H1 (cell line): ENCODE results near the gene MMD. TPM values are rescaled to one million over a fixed set of nuclear protein-coding genes. Genes with fewer than 3 reads are reported as not detected.

Source experiments
- CTCF ChIA-PET: fragments of 300-600 bp; sonication (Branson Sonifier 250); formaldehyde crosslinking; loops from one replicate; lab custom pipeline; 2021; ENCODE audit not compliant: partially characterized antibody; lab: Charles Lee
- POLR2A ChIA-PET: fragments of 300-600 bp; sonication (Branson Sonifier 250); formaldehyde crosslinking; loops from one replicate; lab custom pipeline; 2021; ENCODE audit warnings: inconsistent platforms; ENCODE audit not compliant: partially characterized antibody; lab: Charles Lee
- DNase-seq, 2 experiments: peaks; one replicate each; pipeline versions ENCODE4 v3.0.0 to v3.0.0-alpha.2; 2010 to 2022; ENCODE audit warnings: low spot score in 2 of 2, low read depth in 1 of 2, mixed read lengths in 1 of 2
- FAIRE-seq: peaks from 2 replicates; lab custom pipeline; 2011; peaks lifted over from hg19 to GRCh38; lab: Jason Lieb, UNC
- H2AFZ ChIP-seq: 2 replicates; pipeline ENCODE4 v1.8.1; 2012; ENCODE audit warnings: low read length, inconsistent platforms
- H2AK5ac ChIP-seq: 2 replicates; pipeline ENCODE4 v1.6.1; 2013; ENCODE audit warnings: low read depth, low read length
- H2BK120ac ChIP-seq: replicated peaks from 2 replicates; pipeline ENCODE3; 2013; ENCODE audit warnings: low read depth, low read length, inconsistent platforms
- H2BK12ac ChIP-seq: 2 replicates; pipeline ENCODE4 v1.6.1; 2013; ENCODE audit warnings: low read depth, low read length
- H2BK15ac ChIP-seq: 2 replicates; pipeline ENCODE4 v1.6.1; 2013; ENCODE audit warnings: low read length
- H2BK20ac ChIP-seq: 2 replicates; pipeline ENCODE4 v1.6.1; 2013; ENCODE audit warnings: low read length
- H2BK5ac ChIP-seq: 2 replicates; pipeline ENCODE4 v1.6.1; 2013; ENCODE audit warnings: low read depth, low read length
- H3K14ac ChIP-seq: 2 replicates; pipeline ENCODE4 v1.6.1; 2013; ENCODE audit warnings: inconsistent platforms; ENCODE audit not compliant: insufficient read length
- H3K18ac ChIP-seq: 2 replicates; pipeline ENCODE4 v1.6.1; 2013; ENCODE audit warnings: low read length; ENCODE audit errors: extremely low read depth
- H3K23ac ChIP-seq: 2 replicates; pipeline ENCODE4 v1.6.1; 2013; ENCODE audit warnings: inconsistent platforms; ENCODE audit not compliant: insufficient read length
- H3K23me2 ChIP-seq: 2 replicates; pipeline ENCODE4 v1.6.1; 2013; ENCODE audit warnings: low read depth, low read length
- H3K27ac ChIP-seq: 2 replicates; pipeline ENCODE4 v1.6.1; 2011; ENCODE audit warnings: low read depth, low read length, inconsistent platforms
- H3K27me3 ChIP-seq, 4 experiments: replicated peaks in 1 of 4; 1 replicate in 1 of 4; 2 replicates in 3 of 4; pipeline versions ENCODE4 v1.6.1 to v1.8.1; 2011 to 2013; ENCODE audit warnings: low read length in 3 of 4, mild to moderate bottlenecking in 3 of 4, inconsistent platforms in 2 of 4, mixed read lengths in 2 of 4, moderate library complexity in 1 of 4; ENCODE audit not compliant: control insufficient read depth in 3 of 4, insufficient read depth in 3 of 4; ENCODE audit errors: extremely low read depth in 1 of 4
- H3K36me3 ChIP-seq, 4 experiments: 2 replicates each; pipeline versions ENCODE4 v1.6.1 to v1.8.1; 2011 to 2013; ENCODE audit warnings: mild to moderate bottlenecking in 4 of 4, low read length in 3 of 4, moderate library complexity in 2 of 4, control low read depth in 1 of 4, inconsistent platforms in 1 of 4; ENCODE audit not compliant: insufficient read depth in 4 of 4, control insufficient read depth in 2 of 4
- H3K4ac ChIP-seq: replicated peaks from 2 replicates; pipeline ENCODE3; 2013; ENCODE audit warnings: low read length, low read depth, mixed read lengths, inconsistent platforms; ENCODE audit not compliant: insufficient read length
- H3K4me1 ChIP-seq, 4 experiments: replicated peaks in 1 of 4; 1 replicate in 1 of 4; 2 replicates in 3 of 4; pipeline versions ENCODE4 v1.6.1 to v1.8.1; 2011 to 2013; ENCODE audit warnings: low read length in 3 of 4, inconsistent platforms in 2 of 4, mixed read lengths in 1 of 4; ENCODE audit not compliant: insufficient read depth in 4 of 4, control insufficient read depth in 3 of 4
- H3K4me2 ChIP-seq, 2 experiments: 2 replicates each; pipeline versions ENCODE4 v1.6.1 to v1.8.1; 2011 to 2013; ENCODE audit warnings: low read depth in 2 of 2, low read length in 2 of 2, control low read depth in 1 of 2, inconsistent platforms in 1 of 2, mild to moderate bottlenecking in 1 of 2; ENCODE audit not compliant: insufficient read depth in 1 of 2
- H3K4me3 ChIP-seq, 4 experiments: fragments of 200-600, 300-600 bp in 1 of 4; sonication (generic), shearing (Covaris generic), sonication (Bioruptor Twin) in 1 of 4; 2 replicates each; pipeline versions ENCODE4 v1.5.1 to v1.8.1; 2011 to 2016; ENCODE audit warnings: low read length in 4 of 4, low read depth in 3 of 4, control low read depth in 2 of 4, inconsistent platforms in 2 of 4, mild to moderate bottlenecking in 2 of 4, mixed read lengths in 1 of 4, moderate library complexity in 1 of 4; ENCODE audit not compliant: insufficient read depth in 2 of 4; ENCODE audit errors: extremely low read depth in 1 of 4
- H3K56ac ChIP-seq: replicated peaks from 2 replicates; pipeline ENCODE3; 2013; ENCODE audit warnings: low read depth, mild to moderate bottlenecking, mixed read lengths, low read length, inconsistent platforms; ENCODE audit not compliant: insufficient read length
- H3K79me1 ChIP-seq: 2 replicates; pipeline ENCODE4 v1.6.1; 2013; ENCODE audit warnings: low read depth, low read length, control low read depth
- H3K79me2 ChIP-seq, 2 experiments: 2 replicates each; pipeline versions ENCODE4 v1.6.1 to v1.8.1; 2012 to 2013; ENCODE audit warnings: low read length in 2 of 2, mild to moderate bottlenecking in 2 of 2, inconsistent platforms in 1 of 2; ENCODE audit not compliant: insufficient read depth in 2 of 2, control insufficient read depth in 1 of 2
- H3K9ac ChIP-seq, 4 experiments: replicated peaks in 1 of 4; 1 replicate in 1 of 4; 2 replicates in 3 of 4; pipeline versions ENCODE4 v1.6.1 to v1.8.1; 2011 to 2013; ENCODE audit warnings: low read depth in 3 of 4, low read length in 3 of 4, control low read depth in 2 of 4, mild to moderate bottlenecking in 2 of 4, moderate library complexity in 2 of 4, inconsistent platforms in 1 of 4; ENCODE audit errors: extremely low read depth in 1 of 4
- H3K9me3 ChIP-seq, 2 experiments: 2 replicates each; pipeline versions ENCODE4 v1.6.1 to v1.8.1; 2012 to 2013; ENCODE audit warnings: mild to moderate bottlenecking in 2 of 2, moderate library complexity in 2 of 2, control low read depth in 1 of 2, inconsistent platforms in 1 of 2, low read depth in 1 of 2, low read length in 1 of 2, mixed read lengths in 1 of 2; ENCODE audit not compliant: insufficient read depth in 2 of 2
- H4K20me1 ChIP-seq, 2 experiments: replicated peaks in 1 of 2; 2 replicates each; pipeline versions ENCODE3 to v1.8.1; 2011 to 2013; ENCODE audit warnings: inconsistent platforms in 2 of 2, low read length in 2 of 2, mild to moderate bottlenecking in 1 of 2; ENCODE audit not compliant: insufficient read depth in 2 of 2, control insufficient read depth in 1 of 2
- H4K5ac ChIP-seq: 2 replicates; pipeline ENCODE4 v1.6.1; 2013; ENCODE audit warnings: low read length, low read depth, mixed read lengths, inconsistent platforms; ENCODE audit not compliant: insufficient read length
- H4K8ac ChIP-seq: 2 replicates; pipeline ENCODE4 v1.8.0; 2013; ENCODE audit warnings: mild to moderate bottlenecking, moderate library complexity, low read length, inconsistent platforms; ENCODE audit not compliant: insufficient read depth; ENCODE audit errors: extremely low read depth
- H4K91ac ChIP-seq: replicated peaks from 2 replicates; pipeline ENCODE3; 2013; ENCODE audit warnings: low read length, mixed read lengths, inconsistent platforms; ENCODE audit not compliant: insufficient read length
- TAF7 ChIP-seq: optimal IDR thresholded peaks from 2 replicates; pipeline ENCODE3; 2011; ENCODE audit warnings: low read depth, mild to moderate bottlenecking, inconsistent platforms, low read length, moderate library complexity, borderline replicate concordance
- WGBS, 2 experiments: shearing (Covaris generic) in 1 of 2; methylation state at CpG; one replicate each; pipeline versions ENCODE4 v1.1.6 to v1.1.7; 2013 to 2015; ENCODE audit warnings: low lambda C conversion rate in 2 of 2, mixed read lengths in 2 of 2, inconsistent platforms in 1 of 2, low coverage in 1 of 2, missing lambda C conversion rate in 1 of 2; ENCODE audit not compliant: insufficient replicate concordance in 2 of 2, insufficient coverage in 1 of 2, insufficient read length in 1 of 2; ENCODE audit errors: extremely low coverage in 1 of 2, missing lambda C conversion rate in 1 of 2; 5-methylcytosine and 5-hydroxymethylcytosine counted together
- polyA plus RNA-seq, 7 experiments: library from polyadenylated mRNA; depleted of rRNA in 3 of 7; stranded (reverse) in 5 of 7; unstranded in 2 of 7; fragments of >200 nt in 5 of 7; fragments of 200-250 nt in 2 of 7; gene quantifications; 1 replicate in 5 of 7; 2 replicates in 1 of 7; 4 replicates in 1 of 7; pipeline versions ENCODE4 v1.2.1 to v1.2.3, GENCODE V29; 2011 to 2013; ENCODE audit warnings: missing spikeins in 2 of 7, mixed read lengths in 2 of 7
- total RNA-seq: library from RNA; stranded (reverse); fragmentation: NEBNext Ultra II Directional; extraction: Animal tissue kit (Norgen Biotek cat#: 25700); gene quantifications from 2 replicates; pipeline ENCODE4 v1.2.1, GENCODE V29; 2021

Gene MMD
- total and polyA plus RNA-seq, 2 of the 8 experiments (the other 6 are each of a cell fraction or from before 2014, with no cell fraction given) = 28.2 to 37.8 TPM

DNA sequence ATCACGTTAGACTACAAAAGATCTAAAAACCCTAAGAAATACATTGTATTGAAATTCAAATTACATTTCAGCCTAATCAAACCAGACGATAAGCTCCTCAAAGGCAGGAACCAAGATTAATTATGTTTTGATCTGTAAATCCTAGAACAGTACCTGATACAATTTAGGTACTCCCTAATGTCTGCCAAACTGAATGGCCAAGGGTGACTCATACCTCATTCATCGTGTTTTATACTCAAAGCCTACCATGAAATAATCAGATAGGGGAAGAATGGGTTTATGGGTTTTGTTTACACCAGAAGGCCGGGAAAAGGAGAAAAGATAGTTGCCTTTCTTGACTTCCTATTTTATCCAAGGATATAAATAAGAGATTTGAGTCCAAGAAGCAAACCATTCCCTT lies 19.3 kb downstream of the MMD start:
- Histone ChIP-seq H2AFZ (no peak overlapping the region), H4K20me1 (no peaks in the 10 kb centered on the region), H3K4me2 (no peak overlapping the region), H2AK5ac (no peak overlapping the region), H3K4ac (no peak overlapping the region), H3K27me3 (no peaks in the 10 kb centered on the region), H3K4me1 (no peaks in the 10 kb centered on the region), H4K5ac (no peak overlapping the region), H2BK5ac (no peak overlapping the region), H2BK120ac (no peak overlapping the region), H3K23ac (no peak overlapping the region), H2BK20ac (no peak overlapping the region), H3K79me2 (no peaks in the 10 kb centered on the region), H3K9me3 (no peaks in the 10 kb centered on the region), H4K91ac (no peak overlapping the region), H2BK12ac (no peak overlapping the region), H2BK15ac (no peak overlapping the region), H3K56ac (no peak overlapping the region), H3K79me1 (no peaks in the 10 kb centered on the region), H3K4me3 (no peak overlapping the region), H3K9ac (no peak overlapping the region), H3K18ac (no peak overlapping the region), H3K14ac (no peak overlapping the region), H3K23me2 (no peaks in the 10 kb centered on the region), H3K27ac (no peak overlapping the region), H3K36me3 (peaks cover 3 to 58% (median 22%) of the 10 kb centered on the region in 4 experiments), H4K8ac (no peak overlapping the region)
- POLR2A ChIA-PET = no interaction called here
- WGBS, 2 experiments = 97% methylated on average over 4 of the region's 4 CpGs; no CpG with 5 or more reads in 1 of the 2 experiments
- TF ChIP-seq TAF7 = no peak
- CTCF ChIA-PET = no interaction called here
- no peak for FAIRE-seq
- DNase-seq = no peak
